B cell (primary cell): ENCODE results near the gene OR4C45. TPM values are rescaled to one million over a fixed set of nuclear protein-coding genes. Genes with fewer than 3 reads are reported as not detected.

Source experiments
- ATAC-seq: fragments of 200-7000 bp; cut with Tn5 transposase; one replicate; pipeline ENCODE4 v1.10.0; 2021; ENCODE audit warnings: low read depth, mild to moderate bottlenecking, moderate number of reproducible peaks, moderate library complexity
- CTCF ChIA-PET: fragments of 350-600 bp; sonication (Branson Sonifier 250); formaldehyde crosslinking; loops from one replicate; lab custom pipeline; 2021; ENCODE audit warnings: antibody characterized with exemption, inconsistent platforms; lab: Charles Lee
- POLR2A ChIA-PET: fragments of 350-600 bp; sonication (Branson Sonifier 250); formaldehyde crosslinking; loops from one replicate; lab custom pipeline; 2021; ENCODE audit warnings: antibody characterized with exemption; lab: Charles Lee
- DNase-seq: peaks from one replicate; pipeline ENCODE4 v3.0.0; 2013
- H2AFZ ChIP-seq: 2 replicates; pipeline ENCODE4 v1.6.1; 2012; ENCODE audit warnings: mild to moderate bottlenecking, low read depth, low read length; ENCODE audit not compliant: insufficient read depth, poor library complexity, severe bottlenecking
- H3K27ac ChIP-seq, 2 donors: 1 replicate in 1 of 2; 2 replicates in 1 of 2; pipeline ENCODE4 v1.5.1; 2012 to 2013; ENCODE audit warnings: low read length in 2 of 2, mild to moderate bottlenecking in 2 of 2, moderate library complexity in 1 of 2
- H3K27me3 ChIP-seq, 4 experiments: fragments of 200-600 bp in 1 of 4; sonication (generic) in 1 of 4; replicated peaks in 1 of 4; 1 replicate in 2 of 4; 2 replicates in 2 of 4; pipeline versions ENCODE4 v1.6.1 to v1.7.0; 2013 to 2016; ENCODE audit warnings: low read length in 3 of 4, mild to moderate bottlenecking in 2 of 4, mixed read lengths in 1 of 4, moderate library complexity in 1 of 4; ENCODE audit not compliant: insufficient read depth in 4 of 4, control insufficient read depth in 3 of 4; ENCODE audit errors: control extremely low read depth in 1 of 4
- H3K36me3 ChIP-seq, 2 experiments: replicated peaks in 1 of 2; 1 replicate in 1 of 2; 2 replicates in 1 of 2; pipeline versions ENCODE4 v1.6.1 to v1.7.1; 2013; ENCODE audit warnings: low read length in 1 of 2; ENCODE audit not compliant: insufficient read depth in 2 of 2, control insufficient read depth in 1 of 2; ENCODE audit errors: control extremely low read depth in 1 of 2, extremely low read depth in 1 of 2
- H3K4me1 ChIP-seq, 2 donors: fragments of 200-600 bp in 1 of 2; sonication (generic) in 1 of 2; 1 replicate in 1 of 2; 2 replicates in 1 of 2; pipeline versions ENCODE4 v1.5.1 to v1.6.1; 2013 to 2017; ENCODE audit warnings: low read length in 2 of 2; ENCODE audit not compliant: control insufficient read depth in 2 of 2, insufficient read depth in 2 of 2
- H3K4me2 ChIP-seq: replicated peaks from 2 replicates; pipeline ENCODE3; 2012; ENCODE audit warnings: mild to moderate bottlenecking, low read depth, low read length; ENCODE audit not compliant: poor library complexity, severe bottlenecking
- H3K4me3 ChIP-seq, 5 experiments: fragments of 200-600 bp in 1 of 5; sonication (generic) in 1 of 5; 1 replicate in 3 of 5; 2 replicates in 2 of 5; pipeline versions ENCODE4 v1.5.1 to v1.7.0; 2011 to 2016; ENCODE audit warnings: low read length in 4 of 5, mild to moderate bottlenecking in 4 of 5, low read depth in 2 of 5, control low read depth in 1 of 5, moderate library complexity in 1 of 5; ENCODE audit not compliant: insufficient read depth in 1 of 5; ENCODE audit errors: control extremely low read depth in 1 of 5, extremely low read depth in 1 of 5
- H3K79me2 ChIP-seq: fragments of 200-600 bp; sonication (generic); one replicate; pipeline ENCODE4 v1.6.0; 2016; ENCODE audit warnings: low read length; ENCODE audit not compliant: control insufficient read depth, insufficient read depth
- H3K9ac ChIP-seq: fragments of 200-600 bp; sonication (generic); 2 replicates; pipeline ENCODE4 v1.6.1; 2017; ENCODE audit warnings: mild to moderate bottlenecking, low read length, moderate library complexity
- H3K9me3 ChIP-seq, 3 donors: one replicate each; pipeline versions ENCODE4 v1.6.1 to v1.7.1; 2013; ENCODE audit warnings: low read length in 2 of 3; ENCODE audit not compliant: control insufficient read depth in 2 of 3, insufficient read depth in 1 of 3; ENCODE audit errors: control extremely low read depth in 1 of 3
- H4K20me1 ChIP-seq: 2 replicates; pipeline ENCODE4 v1.6.0; 2012; ENCODE audit warnings: mild to moderate bottlenecking, low read length; ENCODE audit not compliant: insufficient read depth, control insufficient read depth, poor library complexity, severe bottlenecking
- H3K27ac Mint-ChIP-seq: one replicate; pipeline ENCODE4 v1.8.0; 2021; ENCODE audit warnings: mixed read lengths
- H3K27me3 Mint-ChIP-seq: one replicate; pipeline ENCODE4 v1.8.0; 2021; ENCODE audit warnings: mixed read lengths
- H3K4me1 Mint-ChIP-seq: one replicate; pipeline ENCODE4 v1.8.0; 2021; ENCODE audit warnings: mixed read lengths
- H3K4me3 Mint-ChIP-seq: one replicate; pipeline ENCODE4 v1.8.0; 2021; ENCODE audit warnings: mixed read lengths
- H3K9me3 Mint-ChIP-seq: one replicate; pipeline ENCODE4 v1.8.0; 2022; ENCODE audit warnings: mixed read lengths; ENCODE audit not compliant: insufficient read depth
- CTCF ChIP-seq: fragments of 200-600 bp; IDR thresholded peaks from one replicate; pipeline ENCODE4 v1.8.0; 2022; ENCODE audit warnings: antibody characterized with exemption, mild to moderate bottlenecking
- EZH2 ChIP-seq: IDR thresholded peaks from 2 replicates; pipeline ENCODE4 v1.6.1; 2012; ENCODE audit warnings: borderline replicate concordance, low read depth, mild to moderate bottlenecking, moderate library complexity, low read length; ENCODE audit not compliant: insufficient read depth, poor library complexity, severe bottlenecking
- WGBS: methylation state at CpG from one replicate; pipeline ENCODE4 v1.1.5; 2013; ENCODE audit warnings: missing lambda C conversion rate; ENCODE audit not compliant: insufficient coverage; 5-methylcytosine and 5-hydroxymethylcytosine counted together
- intact Hi-C: fragments of 100-400 bp; cut with micrococcal nuclease; formaldehyde crosslinking; loops from one replicate; pipeline ENCODE4 v1.10.0; 2022
- polyA plus RNA-seq: library from polyadenylated mRNA; depleted of rRNA; stranded (reverse); fragments of >200 nt; gene quantifications from 2 replicates; pipeline ENCODE4 v1.2.3, GENCODE V29; 2012
- total RNA-seq, 2 donors: library from RNA; stranded (reverse); fragments of 120-200 nt in 1 of 2; gene quantifications; 1 replicate in 1 of 2; 2 replicates in 1 of 2; pipeline versions ENCODE4 v1.2.3 to v1.2.4, GENCODE V29; 2013 to 2022

Gene OR4C45
- total and polyA plus RNA-seq, 2 donors (not counting 1 experiment from before 2014, with no cell fraction given), result not detected

- Histone ChIP-seq H4K20me1 (no peaks in the 10 kb centered on the region), H3K4me3 (no peak overlapping the region), H3K4me2 (no peak overlapping the region), H3K9me3 (peaks cover 0 to 71% (median 0%) of the 10 kb centered on the region in 3 donors), H3K27me3 (no peaks in the 10 kb centered on the region), H3K27ac (no peak overlapping the region), H3K4me1 (no peaks in the 10 kb centered on the region), H3K9ac (no peak overlapping the region), H2AFZ (no peak overlapping the region), H3K36me3 (no peaks in the 10 kb centered on the region), H3K79me2 (no peaks in the 10 kb centered on the region)
- Mint-ChIP-seq H3K4me3 (no peak overlapping the region), H3K9me3 (peaks cover 4% of the 10 kb centered on the region), H3K27ac (no peak overlapping the region), H3K27me3 (no peaks in the 10 kb centered on the region), H3K4me1 (no peaks in the 10 kb centered on the region)
- ATAC-seq (no peak), DNase-seq (no peak)
- TF ChIP-seq EZH2 (no peak), CTCF (no peak)
- 87% methylated on average over 12 of the region's 12 CpGs for WGBS
- ChIA-PET POLR2A (no interaction called here), CTCF (no interaction called here)
- intact Hi-C loops, result no loop called here
These were observed 39.8 kb downstream of the OR4C45 start for GRCh38 chr11:50072226-50073112.
